Type B pancreatic cell (in vitro differentiated cells): ENCODE measurements around the gene CYSLTR1. TPM values are rescaled to one million over a fixed set of nuclear protein-coding genes. Genes with fewer than 3 reads are reported as not detected.

Experiments
- DNase-seq: peaks from one replicate; pipeline ENCODE4 v3.0.0; 2021; ENCODE audit warnings: mixed read lengths; ENCODE audit not compliant: unreplicated experiment; ENCODE audit errors: extremely low spot score
- H3K27ac Mint-ChIP-seq: 2 replicates; pipeline ENCODE4 v1.8.0; 2021; ENCODE audit warnings: mild to moderate bottlenecking, mixed read lengths
- H3K27me3 Mint-ChIP-seq: 2 replicates; pipeline ENCODE4 v1.8.0; 2021; ENCODE audit warnings: mixed read lengths
- H3K36me3 Mint-ChIP-seq: 2 replicates; pipeline ENCODE4 v1.8.0; 2021; ENCODE audit warnings: mixed read lengths
- H3K4me1 Mint-ChIP-seq: one replicate; pipeline ENCODE4 v1.8.0; 2021; ENCODE audit warnings: mixed read lengths; ENCODE audit not compliant: unreplicated experiment
- H3K4me3 Mint-ChIP-seq: 2 replicates; pipeline ENCODE4 v1.8.0; 2021; ENCODE audit warnings: mild to moderate bottlenecking, mixed read lengths
- H3K9me3 Mint-ChIP-seq: 2 replicates; pipeline ENCODE4 v1.8.0; 2021; ENCODE audit warnings: mixed read lengths
- total RNA-seq: library from RNA; stranded (reverse); gene quantifications from 2 replicates; pipeline ENCODE4 v1.2.1, GENCODE V29; 2021; ENCODE audit warnings: low replicate concordance
- TF ChIP-seq, protein P1 (sequence below): fragments of 200-600 bp; sonication (generic); conservative IDR thresholded peaks from 2 replicates; pipeline ENCODE4 v1.5.0; 2021; ENCODE audit warnings: antibody characterized with exemption, mild to moderate bottlenecking

The CYSLTR1 gene
- total RNA-seq, 1 donor from 2014 or later: 0.10 TPM

DNA sequence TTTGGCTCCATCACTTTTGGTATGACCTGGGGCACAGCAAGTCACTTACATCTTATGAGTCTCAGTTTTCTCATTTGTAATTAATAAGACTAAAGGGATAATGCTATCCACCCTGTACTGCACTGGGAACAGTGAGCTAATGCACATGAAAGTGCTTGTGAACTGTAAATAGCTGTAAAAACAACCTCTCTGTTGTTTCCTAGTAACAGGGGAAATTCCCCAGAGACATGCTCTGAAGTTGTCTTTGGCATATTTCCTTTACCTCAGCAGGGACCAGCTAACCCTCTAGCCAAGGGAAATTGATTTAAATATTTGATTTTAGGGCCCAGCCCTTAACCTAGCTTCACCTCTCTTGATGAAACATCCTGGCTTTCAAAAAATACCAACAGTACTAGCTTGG lies 6.1 kb upstream of the CYSLTR1 start:
- TF ChIP-seq, protein P1, sequence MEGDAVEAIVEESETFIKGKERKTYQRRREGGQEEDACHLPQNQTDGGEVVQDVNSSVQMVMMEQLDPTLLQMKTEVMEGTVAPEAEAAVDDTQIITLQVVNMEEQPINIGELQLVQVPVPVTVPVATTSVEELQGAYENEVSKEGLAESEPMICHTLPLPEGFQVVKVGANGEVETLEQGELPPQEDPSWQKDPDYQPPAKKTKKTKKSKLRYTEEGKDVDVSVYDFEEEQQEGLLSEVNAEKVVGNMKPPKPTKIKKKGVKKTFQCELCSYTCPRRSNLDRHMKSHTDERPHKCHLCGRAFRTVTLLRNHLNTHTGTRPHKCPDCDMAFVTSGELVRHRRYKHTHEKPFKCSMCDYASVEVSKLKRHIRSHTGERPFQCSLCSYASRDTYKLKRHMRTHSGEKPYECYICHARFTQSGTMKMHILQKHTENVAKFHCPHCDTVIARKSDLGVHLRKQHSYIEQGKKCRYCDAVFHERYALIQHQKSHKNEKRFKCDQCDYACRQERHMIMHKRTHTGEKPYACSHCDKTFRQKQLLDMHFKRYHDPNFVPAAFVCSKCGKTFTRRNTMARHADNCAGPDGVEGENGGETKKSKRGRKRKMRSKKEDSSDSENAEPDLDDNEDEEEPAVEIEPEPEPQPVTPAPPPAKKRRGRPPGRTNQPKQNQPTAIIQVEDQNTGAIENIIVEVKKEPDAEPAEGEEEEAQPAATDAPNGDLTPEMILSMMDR: no peak
- no peak overlapping the region for H3K4me3 Mint-ChIP-seq
- H3K27me3 Mint-ChIP-seq: no peaks in the 10 kb centered on the region
- no peak overlapping the region for H3K27ac Mint-ChIP-seq
- no peak for DNase-seq
- no peaks in the 10 kb centered on the region for H3K9me3 Mint-ChIP-seq
- no peaks in the 10 kb centered on the region for H3K36me3 Mint-ChIP-seq
- no peaks in the 10 kb centered on the region for H3K4me1 Mint-ChIP-seq

DNA sequence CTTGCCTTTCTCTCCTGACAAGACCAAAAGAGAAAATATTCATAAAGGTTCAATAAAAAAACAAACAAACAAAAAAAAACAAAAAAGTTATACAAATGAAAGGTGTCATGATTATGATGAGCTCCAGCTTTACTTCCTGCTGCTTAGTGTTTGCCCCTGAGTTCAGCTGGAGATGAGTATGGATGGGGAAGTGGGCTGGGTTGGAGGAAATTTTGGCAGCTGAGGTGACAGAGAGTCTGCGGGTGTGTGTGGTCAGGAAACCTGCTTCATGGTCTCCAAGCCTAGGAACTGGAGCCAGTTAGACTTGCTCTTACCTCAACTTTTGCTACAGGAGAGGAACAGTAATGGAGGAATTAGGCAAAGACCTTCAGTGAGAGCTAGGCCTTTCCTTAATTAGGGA lies 4.3 kb upstream of the CYSLTR1 start:
- H3K4me1 Mint-ChIP-seq: no peaks in the 10 kb centered on the region
- no peak overlapping the region for H3K27ac Mint-ChIP-seq
- H3K9me3 Mint-ChIP-seq: no peaks in the 10 kb centered on the region
- DNase-seq: no peak
- H3K36me3 Mint-ChIP-seq: no peaks in the 10 kb centered on the region
- TF ChIP-seq, protein P1: no peak
- no peak overlapping the region for H3K4me3 Mint-ChIP-seq
- no peaks in the 10 kb centered on the region for H3K27me3 Mint-ChIP-seq

DNA sequence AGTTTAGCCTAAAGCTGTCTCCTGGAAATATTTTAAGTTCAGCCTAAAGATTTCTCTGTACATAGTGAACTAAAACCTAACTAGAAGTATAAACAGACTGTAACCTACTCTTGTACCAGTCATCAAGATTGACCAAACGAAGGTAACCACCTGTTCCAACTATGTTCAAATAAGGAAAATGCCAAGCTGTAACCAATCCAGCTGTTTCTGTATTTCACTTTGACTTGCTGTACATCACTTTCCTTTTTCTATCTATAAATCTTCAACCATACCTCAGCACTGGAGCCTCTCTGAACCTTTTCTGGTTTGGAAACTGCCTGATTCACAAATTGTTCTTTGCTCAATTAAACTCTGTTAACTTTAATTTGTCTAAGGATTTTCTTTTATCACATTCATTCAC lies 3.1 kb upstream of the CYSLTR1 start:
- H3K4me3 Mint-ChIP-seq: no peak overlapping the region
- no peaks in the 10 kb centered on the region for H3K4me1 Mint-ChIP-seq
- DNase-seq: no peak
- TF ChIP-seq, protein P1: no peak
- no peaks in the 10 kb centered on the region for H3K36me3 Mint-ChIP-seq
- no peaks in the 10 kb centered on the region for H3K27me3 Mint-ChIP-seq
- no peak overlapping the region for H3K27ac Mint-ChIP-seq
- no peaks in the 10 kb centered on the region for H3K9me3 Mint-ChIP-seq

DNA sequence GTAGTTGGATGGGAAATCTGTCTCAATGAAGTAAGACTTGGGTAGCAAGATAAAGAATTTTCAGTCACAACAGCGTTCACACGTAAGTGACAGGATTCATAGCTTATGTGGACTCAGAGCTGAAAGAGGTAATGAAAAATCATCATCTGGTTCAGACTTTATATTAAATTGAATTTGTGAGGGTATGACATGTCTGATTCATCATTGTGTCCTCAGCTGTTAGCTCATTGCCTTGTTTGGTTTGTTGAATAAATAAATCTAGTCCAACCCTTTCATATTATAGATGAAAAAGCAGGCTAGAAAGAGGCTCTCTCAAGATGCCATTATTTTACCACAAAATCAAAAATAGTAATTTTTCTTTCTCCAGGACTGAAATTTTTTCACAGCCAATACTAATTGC lies 2.7 kb upstream of the CYSLTR1 start:
- no peak overlapping the region for H3K27ac Mint-ChIP-seq
- no peak overlapping the region for H3K4me3 Mint-ChIP-seq
- H3K9me3 Mint-ChIP-seq: no peaks in the 10 kb centered on the region
- H3K36me3 Mint-ChIP-seq: no peaks in the 10 kb centered on the region
- no peaks in the 10 kb centered on the region for H3K27me3 Mint-ChIP-seq
- no peak for DNase-seq
- H3K4me1 Mint-ChIP-seq: no peaks in the 10 kb centered on the region
- TF ChIP-seq, protein P1: no peak

DNA sequence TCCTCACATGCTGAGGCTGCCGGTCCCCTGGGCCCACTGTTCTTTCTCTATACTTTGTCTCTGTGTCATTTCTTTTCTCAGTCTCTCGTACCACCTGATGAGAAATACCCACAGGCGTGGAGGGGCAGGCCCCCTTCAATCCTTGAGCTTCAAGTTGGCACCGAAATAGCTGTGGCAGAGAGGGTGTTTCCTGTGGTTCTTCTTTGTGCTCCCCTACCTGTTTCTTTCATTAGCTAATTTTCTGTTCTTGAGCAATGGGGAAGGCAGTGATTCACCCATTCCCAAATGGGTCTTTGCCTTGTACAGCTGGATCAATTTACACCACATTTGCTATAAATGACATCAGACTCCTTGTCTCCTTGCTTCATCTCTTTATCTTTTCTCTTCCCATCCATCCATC lies 2.1 kb upstream of the CYSLTR1 start:
- no peaks in the 10 kb centered on the region for H3K27me3 Mint-ChIP-seq
- no peak overlapping the region for H3K27ac Mint-ChIP-seq
- DNase-seq: no peak
- H3K4me3 Mint-ChIP-seq: no peak overlapping the region
- no peaks in the 10 kb centered on the region for H3K9me3 Mint-ChIP-seq
- TF ChIP-seq, protein P1: no peak
- no peaks in the 10 kb centered on the region for H3K36me3 Mint-ChIP-seq
- H3K4me1 Mint-ChIP-seq: no peaks in the 10 kb centered on the region

DNA sequence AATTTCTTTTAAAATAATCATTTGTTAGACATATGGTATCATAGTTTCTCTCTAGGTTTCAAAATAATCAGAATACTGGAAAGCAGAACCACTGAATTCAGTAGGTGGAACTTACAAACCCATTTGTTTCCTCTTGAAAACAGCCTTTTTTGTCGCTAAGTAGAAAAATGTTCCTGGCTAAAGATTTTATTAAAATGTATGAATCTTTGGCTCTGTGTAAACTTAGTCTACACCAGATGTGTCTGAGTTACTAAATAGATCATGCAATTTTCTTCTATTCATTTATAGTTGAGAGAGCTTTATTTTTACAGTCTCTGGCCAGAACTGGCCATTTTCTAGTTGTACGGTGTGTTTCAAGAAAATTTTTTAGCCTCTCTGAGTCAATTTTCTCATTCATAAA lies 1.0 kb downstream of the CYSLTR1 start:
- no peak overlapping the region for H3K4me3 Mint-ChIP-seq
- no peak overlapping the region for H3K27ac Mint-ChIP-seq
- no peaks in the 10 kb centered on the region for H3K4me1 Mint-ChIP-seq
- TF ChIP-seq, protein P1: no peak
- no peaks in the 10 kb centered on the region for H3K36me3 Mint-ChIP-seq
- no peaks in the 10 kb centered on the region for H3K27me3 Mint-ChIP-seq
- DNase-seq: no peak
- no peaks in the 10 kb centered on the region for H3K9me3 Mint-ChIP-seq
